Heart left ventricle (tissue), 16 donors: Measurements from ENCODE around the gene EIF4G3. TPM values are rescaled to one million over a fixed set of nuclear protein-coding genes. Genes with fewer than 3 reads are reported as not detected.
A peak's percentile ranks its signal among the peaks of the same experiment; 100 is the strongest.
"Not testable (repeated sequence)": the region's sequence is repeated elsewhere in the genome, so short reads cannot be mapped to it uniquely, and the experiment has no call there.

Experiments used
- ATAC-seq, 4 donors: fragments of 200-7000 bp; cut with Tn5 transposase; one replicate each; pipeline ENCODE4 v1.9.1; 2020 to 2022; ENCODE audit warnings: moderate library complexity in 4 of 4, mild to moderate bottlenecking in 3 of 4, moderate number of reproducible peaks in 1 of 4
- DNase-seq, 5 donors: peaks; one replicate each; pipeline ENCODE4 v3.0.0-alpha.2; 2020
- H3K27ac ChIP-seq, 12 donors: fragments of 200-600 bp; sonication (generic) in 4 of 12; one replicate each; pipeline versions ENCODE4 v1.5.0 to v1.8.0; 2016 to 2022; ENCODE audit warnings: mild to moderate bottlenecking in 2 of 12
- H3K27me3 ChIP-seq, 9 donors: fragments of 200-600 bp; sonication (generic) in 2 of 9; one replicate each; pipeline versions ENCODE4 v1.5.1 to v1.8.0; 2016 to 2022; ENCODE audit warnings: mild to moderate bottlenecking in 3 of 9
- H3K36me3 ChIP-seq, 9 donors: fragments of 200-600 bp; sonication (generic) in 2 of 9; one replicate each; pipeline versions ENCODE4 v1.5.0 to v1.8.0; 2018 to 2022; ENCODE audit warnings: mild to moderate bottlenecking in 2 of 9
- H3K4me1 ChIP-seq, 12 donors: fragments of 200-600 bp; sonication (generic) in 4 of 12; one replicate each; pipeline versions ENCODE4 v1.5.0 to v1.8.0; 2016 to 2022; ENCODE audit warnings: mild to moderate bottlenecking in 3 of 12
- H3K4me3 ChIP-seq, 12 donors: fragments of 200-600 bp; sonication (generic) in 4 of 12; one replicate each; pipeline versions ENCODE4 v1.5.0 to v1.8.0; 2017 to 2022; ENCODE audit warnings: mild to moderate bottlenecking in 9 of 12, moderate library complexity in 4 of 12
- H3K9me3 ChIP-seq, 12 donors: fragments of 200-600 bp; sonication (generic) in 4 of 12; one replicate each; pipeline versions ENCODE4 v1.5.0 to v1.8.0; 2016 to 2022; ENCODE audit warnings: mild to moderate bottlenecking in 1 of 12
- CTCF ChIP-seq, 12 donors: fragments of 200-600 bp; sonication (generic) in 4 of 12; IDR thresholded peaks; one replicate each; pipeline versions ENCODE4 v1.5.0 to v1.8.0; 2018 to 2022; ENCODE audit warnings: antibody characterized with exemption in 12 of 12, mild to moderate bottlenecking in 5 of 12
- POLR2A ChIP-seq, 2 donors: fragments of 450-650 bp; IDR thresholded peaks; one replicate each; pipeline ENCODE4 v1.6.1; 2017; ENCODE audit warnings: antibody characterized with exemption in 2 of 2, mild to moderate bottlenecking in 2 of 2, moderate library complexity in 2 of 2
- WGBS, 4 donors: extraction: QIAGEN DNeasy Blood & Tissue Kit in 2 of 4; methylation state at CpG; one replicate each; pipeline versions ENCODE4 v1.1.5 to v1.1.7; 2013 to 2018; 5-methylcytosine and 5-hydroxymethylcytosine counted together
- intact Hi-C, 10 donors: fragments of 100-400 bp; cut with DNase I; formaldehyde crosslinking; loops; one replicate each; pipeline versions ENCODE4 v1.11.1 to v1.14.2; 2022
- polyA plus RNA-seq, 2 donors: library from polyadenylated mRNA; stranded (reverse); fragments of 200-250 nt; gene quantifications; one replicate each; pipeline ENCODE4 v1.2.3, GENCODE V29; 2013
- total RNA-seq, 9 donors: library from RNA; depleted of rRNA in 2 of 9; stranded (reverse); fragments of >200 nt in 2 of 9; fragmentation: NEBNext Ultra II Directional in 3 of 9; extraction: Animal tissue kit (Norgen Biotek cat#: 25700) in 3 of 9; gene quantifications; one replicate each; pipeline versions ENCODE4 v1.1.0 to v1.2.4, GENCODE V29; 2016 to 2023
- donor health status: ischemic (EF 13 %, LVEDD 7.1; RV severe dilation, severe dysfunction).
- donor health status: healthy with polysubstance abuse.
- donor health status: DM: no; HTN: yes; CAD: no.
- donor health status: DM: no; HTN: no; CAD: no.
- donor health status: ischemic (EF 25% LVEDD 6.9; RV normal size, moderate dysfunction).
- donor health status: ischemic (EF 25% LVEDD 5.7; RV mildly dilated, moderate dysfunction).
- donor health status: healthy.
- donor health status: DM: yes; HTN: yes; CAD: no.
- donor health status: ischemic (EF 35%, LVEDD 5.7; RV mildly dilated, moderate dysfunction).
- donor health status: nonischemic (EF 11% LVEDD 7.7; RV severe dilation, severe dysfunction).
- donor health status: DM: yes; HTN: yes; CAD: no.
- donor health status: PGD.
- donor health status: ischemic (EF 29% LVEDD 5.4; RV normal size, mild dysfunction).
- donor health status: nonischemic (EF 23%, LVEDD 6.1; RV moderate dilation, normal function).

The EIF4G3 gene
- total and polyA plus RNA-seq, 11 donors = 14.6 to 49.0 (median 36.2) TPM

GRCh38 chr1:21219674-21220073 lies 43.0 kb upstream of the EIF4G3 start:
- Histone ChIP-seq H3K27me3 (no peaks in the 10 kb centered on the region), H3K36me3 (peaks cover 0 to 74% (median 66%) of the 10 kb centered on the region in 9 donors), H3K4me1 (no peaks in the 10 kb centered on the region), H3K27ac (no peak overlapping the region), H3K9me3 (no peaks in the 10 kb centered on the region), H3K4me3 (no peak overlapping the region)
- no peak for TF ChIP-seq CTCF (IDR thresholded peaks at IDR 0.05)
- no peak for TF ChIP-seq POLR2A (IDR thresholded peaks at IDR 0.05)
- intact Hi-C loops = no loop called here
- 93 to 96% (median 95%) methylated on average over 13 to 21 of the region's 21 CpGs for WGBS, 4 donors
- DNase-seq (no peak), ATAC-seq (no peak)

GRCh38 chr1:21217812-21218596 lies 41.3 kb upstream of the EIF4G3 start:
- WGBS, 4 donors = 82 to 90% (median 86%) methylated on average over 9 to 20 of the region's 20 CpGs
- Histone ChIP-seq H3K9me3 (no peaks in the 10 kb centered on the region), H3K36me3 (peaks cover 0 to 57% (median 50%) of the 10 kb centered on the region in 9 donors), H3K27ac (no peak overlapping the region), H3K27me3 (no peaks in the 10 kb centered on the region), H3K4me3 (no peak overlapping the region), H3K4me1 (no peaks in the 10 kb centered on the region)
- ATAC-seq (peak in 2 of 4 donors; percentile 31 to 32), DNase-seq (peak in 1 of 5 donors; percentile 49)
- intact Hi-C loops = no loop called here
- TF ChIP-seq CTCF (IDR thresholded peaks at IDR 0.05) = peak in 11 of 12 donors; percentile 8 to 45 (median 27)
- TF ChIP-seq POLR2A (IDR thresholded peaks at IDR 0.05) = no peak

- intact Hi-C loops = no loop called here
- DNase-seq = peak in 4 of 5 donors; percentile 25 to 40 (median 34)
- Histone ChIP-seq H3K27me3 (no peaks in the 10 kb centered on the region), H3K4me3 (no peak overlapping the region), H3K36me3 (peaks cover 0 to 49% (median 41%) of the 10 kb centered on the region in 9 donors), H3K9me3 (no peaks in the 10 kb centered on the region), H3K4me1 (no peaks in the 10 kb centered on the region), H3K27ac (no peak overlapping the region)
- TF ChIP-seq POLR2A (IDR thresholded peaks at IDR 0.05) = no peak
- TF ChIP-seq CTCF (IDR thresholded peaks at IDR 0.05) = peak; percentile 46 to 74 (median 66)
- WGBS, 4 donors = 81 to 85% (median 83%) methylated on average over 12 to 19 of the region's 19 CpGs
- peak in 3 of 4 donors; percentile 31 to 37 (median 35) for ATAC-seq
Observed at GRCh38 chr1:21216835-21217811, 40.4 kb upstream of the EIF4G3 start.

GRCh38 chr1:21212126-21212525 lies 35.4 kb upstream of the EIF4G3 start:
- 51 to 62% (median 58%) methylated on average over 3 of the region's 3 CpGs for WGBS, 4 donors
- no peak for TF ChIP-seq POLR2A (IDR thresholded peaks at IDR 0.05)
- TF ChIP-seq CTCF (IDR thresholded peaks at IDR 0.05) = no peak
- DNase-seq (no peak), ATAC-seq (no peak)
- H3K9me3 ChIP-seq = no peaks in the 10 kb centered on the region
- intact Hi-C loops = no loop called here
- peaks cover 0 to 1% (median 0%) of the 10 kb centered on the region in 9 donors for H3K36me3 ChIP-seq
- no peaks in the 10 kb centered on the region for H3K4me1 ChIP-seq
- H3K4me3 ChIP-seq = no peak overlapping the region
- H3K27me3 ChIP-seq = no peaks in the 10 kb centered on the region
- no peak overlapping the region for H3K27ac ChIP-seq

GRCh38 chr1:21208137-21208700 lies 31.5 kb upstream of the EIF4G3 start:
- WGBS, 4 donors = 85 to 91% (median 89%) methylated on average over 6 of the region's 6 CpGs
- H3K4me1 ChIP-seq, H3K27me3 ChIP-seq, H3K36me3 ChIP-seq, H3K27ac ChIP-seq, H3K9me3 ChIP-seq, DNase-seq, intact Hi-C loops, ATAC-seq, H3K4me3 ChIP-seq: not testable (repeated sequence)
